Cardiac muscle cell (in vitro differentiated cells and primary cell): ENCODE measurements around the gene UBE2N. TPM values are rescaled to one million over a fixed set of nuclear protein-coding genes. Genes with fewer than 3 reads are reported as not detected.

ENCODE experiments used
- DNase-seq, 2 donors: peaks; one replicate each; pipeline versions ENCODE4 v3.0.0 to v3.0.0-alpha.2; 2010 to 2017; ENCODE audit warnings: low read depth in 1 of 2, low spot score in 1 of 2
- H3K27ac ChIP-seq: fragments of 200-600 bp; sonication (generic); 2 replicates; pipeline ENCODE4 v1.5.1; 2016
- H3K27me3 ChIP-seq: fragments of 200-600 bp; sonication (generic); 2 replicates; pipeline ENCODE4 v1.6.0; 2016; ENCODE audit warnings: control low read depth
- H3K36me3 ChIP-seq: fragments of 200-600 bp; sonication (generic); 2 replicates; pipeline ENCODE4 v1.5.1; 2016; ENCODE audit warnings: control low read depth
- H3K4me1 ChIP-seq: fragments of 200-600 bp; sonication (generic); 2 replicates; pipeline ENCODE4 v1.8.1; 2017; ENCODE audit warnings: low read depth, mild to moderate bottlenecking, mixed run types
- H3K4me3 ChIP-seq: fragments of 200-600 bp; sonication (generic); 2 replicates; pipeline ENCODE4 v1.5.1; 2016; ENCODE audit warnings: mild to moderate bottlenecking
- H3K9me3 ChIP-seq: fragments of 200-600 bp; sonication (generic); 2 replicates; pipeline ENCODE4 v1.5.1; 2017; ENCODE audit warnings: low read depth, mild to moderate bottlenecking, control low read depth
- CTCF ChIP-seq: IDR thresholded peaks from 2 replicates; pipeline ENCODE4 v1.5.1; 2012; ENCODE audit warnings: low read depth, mild to moderate bottlenecking, low read length
- polyA plus RNA-seq: library from polyadenylated mRNA; unstranded; fragments of >200 nt; fragmentation: Nextera tagmentation; extraction: Ambion mirVana; gene quantifications from 2 replicates; pipeline ENCODE4 v1.2.1, GENCODE V29; 2016
- total RNA-seq: library from RNA; depleted of rRNA; stranded (reverse); fragments of >200 nt; gene quantifications from 2 replicates; pipeline ENCODE4 v1.2.3, GENCODE V29; 2016

UBE2N gene
- total and polyA plus RNA-seq, 2 experiments from 2014 or later, result 17.2 to 168 TPM

GRCh38 chr12:93461503-93461902 is 19.8 kb upstream of the UBE2N start:
- Histone ChIP-seq H3K9me3 (no peaks in the 10 kb centered on the region), H3K27me3 (peaks cover 2% of the 10 kb centered on the region), H3K4me3 (no peak overlapping the region), H3K36me3 (no peaks in the 10 kb centered on the region), H3K4me1 (no peaks in the 10 kb centered on the region), H3K27ac (no peak overlapping the region)
- no peak for TF ChIP-seq CTCF
- peak in 1 of 2 donors; percentile 37 for DNase-seq

GRCh38 chr12:93460902-93461301 is 19.2 kb upstream of the UBE2N start:
- no peak for DNase-seq
- Histone ChIP-seq H3K9me3 (no peaks in the 10 kb centered on the region), H3K36me3 (no peaks in the 10 kb centered on the region), H3K4me1 (no peaks in the 10 kb centered on the region), H3K27ac (no peak overlapping the region), H3K27me3 (peaks cover 3% of the 10 kb centered on the region), H3K4me3 (no peak overlapping the region)
- TF ChIP-seq CTCF, result no peak

GRCh38 chr12:93460003-93460402 is 18.3 kb upstream of the UBE2N start:
- H3K27ac ChIP-seq, result no peak overlapping the region
- no peaks in the 10 kb centered on the region for H3K36me3 ChIP-seq
- H3K9me3 ChIP-seq, result no peaks in the 10 kb centered on the region
- no peaks in the 10 kb centered on the region for H3K4me1 ChIP-seq
- no peak overlapping the region for H3K4me3 ChIP-seq
- no peak for TF ChIP-seq CTCF
- DNase-seq, result no peak
- H3K27me3 ChIP-seq, result peaks cover 3% of the 10 kb centered on the region

GRCh38 chr12:93459097-93459496 is 17.4 kb upstream of the UBE2N start:
- Histone ChIP-seq H3K4me3 (no peak overlapping the region), H3K9me3 (no peaks in the 10 kb centered on the region), H3K27ac (no peak overlapping the region), H3K27me3 (peaks cover 7% of the 10 kb centered on the region), H3K36me3 (no peaks in the 10 kb centered on the region), H3K4me1 (no peaks in the 10 kb centered on the region)
- no peak for DNase-seq
- no peak for TF ChIP-seq CTCF

GRCh38 chr12:93456077-93456476 is 14.3 kb upstream of the UBE2N start:
- Histone ChIP-seq H3K36me3 (no peaks in the 10 kb centered on the region), H3K27ac (no peak overlapping the region), H3K4me1 (no peaks in the 10 kb centered on the region), H3K4me3 (no peak overlapping the region), H3K9me3 (no peaks in the 10 kb centered on the region), H3K27me3 (peaks cover 23% of the 10 kb centered on the region)
- no peak for DNase-seq
- no peak for TF ChIP-seq CTCF

- Histone ChIP-seq H3K27ac (no peak overlapping the region), H3K4me3 (no peak overlapping the region), H3K36me3 (no peaks in the 10 kb centered on the region), H3K4me1 (peaks cover 3% of the 10 kb centered on the region), H3K27me3 (peaks cover 23% of the 10 kb centered on the region), H3K9me3 (no peaks in the 10 kb centered on the region)
- no peak for TF ChIP-seq CTCF
- no peak for DNase-seq
These were observed 11.9 kb upstream of the UBE2N start for GRCh38 chr12:93453633-93454032.
